A549 (cell line): ENCODE results near the gene ETV1.

Source experiments
- CTCF ChIP-seq: fragments of >200 bp; sonication (Bioruptor Twin); formaldehyde crosslinking; IDR thresholded peaks from 3 replicates; pipeline ENCODE4 v1.5.1; 2016
- TF ChIP-seq, protein P1 (sequence below): IDR thresholded peaks from 2 replicates; pipeline ENCODE4 v1.6.1; 2012

DNA sequence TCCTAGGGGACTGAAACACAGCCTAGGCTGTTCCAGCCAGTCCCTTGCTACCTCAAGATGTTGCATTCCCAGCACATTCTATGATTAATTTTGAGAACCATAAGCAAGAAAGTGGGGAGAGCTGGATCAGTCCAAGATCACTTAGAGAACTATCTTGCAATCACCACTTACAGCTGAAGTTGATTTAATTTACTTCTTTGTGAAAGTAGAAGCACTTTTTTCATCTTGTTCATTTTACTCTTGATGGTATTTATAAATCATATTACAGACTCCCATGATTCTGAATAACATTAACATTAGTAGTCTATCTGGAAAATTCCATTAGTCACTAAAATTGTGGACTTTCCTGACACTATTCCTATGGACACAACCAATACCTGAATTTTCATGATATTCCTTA, 118.5 kb downstream of the ETV1 start:
- no peak for TF ChIP-seq CTCF
- TF ChIP-seq, protein P1, sequence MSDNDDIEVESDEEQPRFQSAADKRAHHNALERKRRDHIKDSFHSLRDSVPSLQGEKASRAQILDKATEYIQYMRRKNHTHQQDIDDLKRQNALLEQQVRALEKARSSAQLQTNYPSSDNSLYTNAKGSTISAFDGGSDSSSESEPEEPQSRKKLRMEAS, result no peak
